ENCODE measurements around the gene EGFR. TPM values are rescaled to one million over a fixed set of nuclear protein-coding genes. Genes with fewer than 3 reads are reported as not detected.

Gene EGFR
- total and polyA plus RNA-seq, 2 experiments from 2014 or later = 0.51 to 0.57 TPM

DNA sequence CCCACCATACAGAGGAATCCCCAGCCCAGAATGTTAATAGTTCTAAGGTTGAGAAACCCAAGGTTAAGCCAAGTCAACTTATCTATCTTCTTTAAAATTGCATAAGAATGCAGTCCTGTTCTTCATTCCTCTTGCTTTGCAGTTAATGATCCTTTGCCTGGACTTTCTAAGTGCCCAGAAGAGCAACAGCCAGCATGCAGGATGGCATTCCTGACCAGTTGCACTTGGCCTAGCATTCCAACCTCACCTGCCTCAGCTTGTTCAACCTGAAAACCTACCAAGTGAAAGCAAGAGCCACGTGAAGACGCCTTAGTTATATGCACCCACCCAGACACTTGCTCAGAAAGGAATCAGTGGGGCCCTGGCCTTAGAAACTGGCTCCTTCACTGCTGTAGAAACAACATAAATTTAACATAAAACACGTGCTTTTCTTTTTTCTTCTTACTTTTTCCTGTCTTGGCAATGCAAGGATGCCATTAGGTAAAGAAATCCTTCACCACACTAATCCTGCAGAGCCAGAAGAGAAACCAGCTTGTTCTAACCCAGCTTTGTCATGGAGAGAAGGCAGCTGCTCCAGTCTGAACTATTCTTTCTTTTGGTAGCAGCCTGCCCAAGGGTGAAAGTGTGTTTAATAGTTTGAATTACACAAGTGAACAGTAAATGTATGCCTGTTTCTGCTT lies 25.0 kb downstream of the EGFR start:
- TF ChIP-seq, protein P1, sequence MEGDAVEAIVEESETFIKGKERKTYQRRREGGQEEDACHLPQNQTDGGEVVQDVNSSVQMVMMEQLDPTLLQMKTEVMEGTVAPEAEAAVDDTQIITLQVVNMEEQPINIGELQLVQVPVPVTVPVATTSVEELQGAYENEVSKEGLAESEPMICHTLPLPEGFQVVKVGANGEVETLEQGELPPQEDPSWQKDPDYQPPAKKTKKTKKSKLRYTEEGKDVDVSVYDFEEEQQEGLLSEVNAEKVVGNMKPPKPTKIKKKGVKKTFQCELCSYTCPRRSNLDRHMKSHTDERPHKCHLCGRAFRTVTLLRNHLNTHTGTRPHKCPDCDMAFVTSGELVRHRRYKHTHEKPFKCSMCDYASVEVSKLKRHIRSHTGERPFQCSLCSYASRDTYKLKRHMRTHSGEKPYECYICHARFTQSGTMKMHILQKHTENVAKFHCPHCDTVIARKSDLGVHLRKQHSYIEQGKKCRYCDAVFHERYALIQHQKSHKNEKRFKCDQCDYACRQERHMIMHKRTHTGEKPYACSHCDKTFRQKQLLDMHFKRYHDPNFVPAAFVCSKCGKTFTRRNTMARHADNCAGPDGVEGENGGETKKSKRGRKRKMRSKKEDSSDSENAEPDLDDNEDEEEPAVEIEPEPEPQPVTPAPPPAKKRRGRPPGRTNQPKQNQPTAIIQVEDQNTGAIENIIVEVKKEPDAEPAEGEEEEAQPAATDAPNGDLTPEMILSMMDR (IDR thresholded peaks at IDR 0.05; ENCODE audit: low read depth, low read length) = no peak
- no peak overlapping the region for H3K27ac ChIP-seq
- DNase-seq (ENCODE audit: low read depth in 1 of 2, low spot score in 1 of 2) = no peak
- no peaks in the 10 kb centered on the region for H3K36me3 ChIP-seq
- no peaks in the 10 kb centered on the region for H3K27me3 ChIP-seq
- no peaks in the 10 kb centered on the region for H3K4me1 ChIP-seq (ENCODE audit: low read depth)
- no peak overlapping the region for H3K4me3 ChIP-seq
- no peaks in the 10 kb centered on the region for H3K9me3 ChIP-seq (ENCODE audit: low read depth)

DNA sequence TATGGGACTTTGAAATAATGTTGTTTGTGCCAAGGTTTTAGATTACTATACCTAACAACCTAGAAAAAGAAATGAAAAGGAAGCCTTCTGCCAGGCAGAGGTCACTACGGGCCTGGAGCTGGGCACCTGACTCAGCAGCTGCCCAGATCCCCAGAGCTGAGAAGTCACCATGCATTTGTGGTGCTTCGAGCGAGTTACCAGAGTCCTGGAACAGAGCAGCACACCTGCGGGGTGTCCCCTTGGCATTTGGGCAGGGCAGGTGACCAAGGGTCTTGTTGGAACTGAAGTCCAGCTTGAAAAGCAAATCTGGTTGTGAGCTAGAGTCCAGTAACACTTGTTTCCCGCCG lies 25.5 kb downstream of the EGFR start:
- no peak for DNase-seq (ENCODE audit: low read depth in 1 of 2, low spot score in 1 of 2)
- Histone ChIP-seq H3K9me3 (ENCODE audit: low read depth) (no peaks in the 10 kb centered on the region), H3K4me3 (no peak overlapping the region), H3K36me3 (no peaks in the 10 kb centered on the region), H3K27me3 (no peaks in the 10 kb centered on the region), H3K27ac (no peak overlapping the region), H3K4me1 (ENCODE audit: low read depth) (no peaks in the 10 kb centered on the region)
- TF ChIP-seq, protein P1 (IDR thresholded peaks at IDR 0.05; ENCODE audit: low read depth, low read length) = no peak

DNA sequence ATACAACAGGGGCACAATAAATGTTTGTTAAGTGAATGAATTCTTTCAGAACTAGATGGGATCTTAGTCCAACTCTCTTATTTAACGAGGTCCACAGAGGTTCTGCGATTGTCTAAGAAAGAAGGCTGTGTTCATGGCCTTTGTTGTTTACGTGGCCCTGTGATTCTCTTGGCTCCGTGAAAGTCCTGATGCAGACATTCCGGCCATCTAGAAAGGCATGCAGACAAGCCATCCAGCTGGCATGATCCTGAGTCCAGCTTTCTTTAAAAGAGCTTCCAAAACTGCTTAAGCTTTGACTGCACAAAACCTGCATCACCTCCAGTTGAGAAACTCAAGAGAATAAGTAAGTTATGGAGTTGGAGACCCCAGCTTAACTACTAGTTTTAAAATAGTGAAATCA lies 26.0 kb downstream of the EGFR start:
- no peaks in the 10 kb centered on the region for H3K36me3 ChIP-seq
- no peak overlapping the region for H3K4me3 ChIP-seq
- DNase-seq (ENCODE audit: low read depth in 1 of 2, low spot score in 1 of 2) = no peak
- no peaks in the 10 kb centered on the region for H3K9me3 ChIP-seq (ENCODE audit: low read depth)
- no peaks in the 10 kb centered on the region for H3K4me1 ChIP-seq (ENCODE audit: low read depth)
- no peak overlapping the region for H3K27ac ChIP-seq
- H3K27me3 ChIP-seq = no peaks in the 10 kb centered on the region
- TF ChIP-seq, protein P1 (IDR thresholded peaks at IDR 0.05; ENCODE audit: low read depth, low read length) = no peak

DNA sequence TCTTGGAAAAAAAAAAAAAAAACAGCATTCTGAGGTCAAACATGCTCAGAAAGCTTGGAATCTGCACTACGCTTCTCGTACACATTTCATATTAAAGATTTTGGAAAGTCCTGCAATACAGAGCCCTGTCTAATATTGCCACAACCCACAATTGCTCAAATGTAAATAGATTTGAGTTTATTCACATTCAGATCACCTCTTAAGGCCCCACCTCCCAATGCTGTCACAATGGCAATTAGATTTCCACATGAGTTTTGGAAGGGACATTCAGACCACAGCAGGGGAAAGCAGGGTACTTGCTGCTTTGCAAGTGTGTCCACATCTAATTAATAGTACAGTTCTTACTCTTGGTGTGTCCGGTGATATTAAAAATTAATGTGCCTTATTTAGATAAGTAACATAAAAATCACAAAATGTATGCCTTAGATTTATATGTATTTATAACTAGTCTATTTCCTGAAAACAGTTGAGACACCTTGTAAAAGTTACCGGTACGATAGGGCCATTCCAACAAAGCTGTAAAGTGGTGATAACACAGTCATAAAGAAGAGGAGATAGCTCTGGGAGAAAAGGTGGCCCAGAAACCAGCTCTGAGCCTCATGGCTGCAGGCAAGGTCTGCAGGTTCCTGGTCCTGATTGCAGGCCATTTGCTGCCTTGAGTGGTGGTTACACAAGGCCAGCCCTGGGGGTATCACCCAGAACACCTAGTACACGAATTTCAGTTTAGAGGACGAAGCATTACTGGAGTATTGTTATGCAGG lies 27.9 kb downstream of the EGFR start:
- no peaks in the 10 kb centered on the region for H3K9me3 ChIP-seq (ENCODE audit: low read depth)
- H3K36me3 ChIP-seq = no peaks in the 10 kb centered on the region
- no peak overlapping the region for H3K4me3 ChIP-seq
- TF ChIP-seq, protein P1 (IDR thresholded peaks at IDR 0.05; ENCODE audit: low read depth, low read length) = no peak
- H3K27me3 ChIP-seq = no peaks in the 10 kb centered on the region
- no peak for DNase-seq (ENCODE audit: low read depth in 1 of 2, low spot score in 1 of 2)
- no peak overlapping the region for H3K27ac ChIP-seq
- H3K4me1 ChIP-seq (ENCODE audit: low read depth) = no peaks in the 10 kb centered on the region

DNA sequence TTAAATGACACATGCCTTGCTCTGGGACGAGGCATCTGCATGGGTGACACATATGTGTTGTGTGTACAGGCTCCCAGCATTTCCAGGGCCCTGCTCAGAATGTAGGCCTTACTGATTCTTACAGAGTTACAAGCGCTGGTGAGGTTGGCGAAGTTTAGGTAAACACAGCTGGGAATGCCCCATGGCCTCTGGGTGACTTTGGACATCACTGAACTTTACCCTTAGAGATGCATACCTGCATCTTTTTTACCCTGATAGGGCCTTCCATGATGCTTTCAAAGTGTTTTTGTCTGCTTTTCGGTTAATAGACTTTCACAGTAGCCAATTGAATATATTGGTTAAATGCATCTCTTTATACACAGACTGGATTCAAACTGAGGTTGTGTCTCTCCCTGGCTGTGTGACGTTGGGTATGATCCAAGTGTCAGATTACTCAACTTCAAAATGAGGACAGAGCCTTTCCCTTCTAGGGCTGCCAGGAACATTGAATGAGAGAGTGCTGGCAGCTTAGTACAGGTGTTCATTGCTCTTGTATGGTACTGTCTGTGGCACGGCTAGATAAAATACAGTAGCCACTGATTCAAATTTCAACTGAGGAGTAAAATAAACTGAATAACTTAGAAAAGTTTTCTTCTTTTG lies 29.5 kb downstream of the EGFR start:
- DNase-seq (ENCODE audit: low read depth in 1 of 2, low spot score in 1 of 2) = no peak
- Histone ChIP-seq H3K4me3 (no peak overlapping the region), H3K36me3 (no peaks in the 10 kb centered on the region), H3K4me1 (ENCODE audit: low read depth) (no peaks in the 10 kb centered on the region), H3K27ac (no peak overlapping the region), H3K9me3 (ENCODE audit: low read depth) (no peaks in the 10 kb centered on the region), H3K27me3 (no peaks in the 10 kb centered on the region)
- TF ChIP-seq, protein P1 (IDR thresholded peaks at IDR 0.05; ENCODE audit: low read depth, low read length) = no peak

Data from cardiac muscle cell (in vitro differentiated cells and primary cell).